OCI-LY7 (cell line): ENCODE data around the gene NTNG2. TPM values are rescaled to one million over a fixed set of nuclear protein-coding genes. Genes with fewer than 3 reads are reported as not detected.

Source experiments
- BruUV-seq: library from RNA; stranded (reverse); fragments of 400-500 nt; replicated peaks from 2 replicates; lab custom pipeline; 2021; lab: Mats Ljungman, UMichigan
- CTCF ChIA-PET: fragments of 300-600 bp; sonication (Branson Sonifier 250); formaldehyde crosslinking; loops from one replicate; lab custom pipeline; 2022; ENCODE audit warnings: antibody characterized with exemption; ENCODE audit not compliant: unreplicated experiment; lab: Charles Lee
- POLR2A ChIA-PET: fragments of 300-600 bp; sonication (Branson Sonifier 250); formaldehyde crosslinking; loops from one replicate; lab custom pipeline; 2022; ENCODE audit warnings: antibody characterized with exemption; lab: Charles Lee
- DNase-seq: peaks from one replicate; pipeline ENCODE4 v3.0.0-alpha.2; 2015; ENCODE audit warnings: low spot score
- H2AFZ ChIP-seq: fragments of 200-600 bp; sonication (generic), shearing (Covaris generic); 2 replicates; pipeline ENCODE4 v1.6.1; 2014; ENCODE audit warnings: mild to moderate bottlenecking, antibody characterized with exemption, low read length, moderate library complexity
- H3K27ac ChIP-seq: fragments of 200-600 bp; sonication (generic); 2 replicates; pipeline ENCODE4 v1.5.1; 2014; ENCODE audit warnings: mixed run types, low read depth, mild to moderate bottlenecking, moderate library complexity, low read length, inconsistent platforms; ENCODE audit not compliant: poor library complexity, severe bottlenecking
- H3K36me3 ChIP-seq: fragments of 200-600 bp; sonication (generic); 2 replicates; pipeline ENCODE4 v1.6.1; 2014; ENCODE audit warnings: mild to moderate bottlenecking, antibody characterized with exemption, low read length, moderate library complexity, mixed read lengths; ENCODE audit not compliant: insufficient read depth
- H3K4me1 ChIP-seq: fragments of 200-600 bp; sonication (generic); 2 replicates; pipeline ENCODE4 v1.5.1; 2014; ENCODE audit warnings: mild to moderate bottlenecking, low read length; ENCODE audit not compliant: insufficient read depth, poor library complexity, severe bottlenecking
- H3K4me2 ChIP-seq: fragments of 200-600 bp; sonication (generic); 2 replicates; pipeline ENCODE4 v1.6.1; 2014; ENCODE audit warnings: mild to moderate bottlenecking, low read length
- H3K4me3 ChIP-seq: fragments of 200-600 bp; sonication (generic); 2 replicates; pipeline ENCODE4 v1.5.1; 2014; ENCODE audit warnings: mild to moderate bottlenecking, low read depth, low read length; ENCODE audit not compliant: poor library complexity, severe bottlenecking
- H3K79me2 ChIP-seq: fragments of 200-600 bp; sonication (generic); 2 replicates; pipeline ENCODE4 v1.6.1; 2016; ENCODE audit warnings: low read depth, mild to moderate bottlenecking, low read length, moderate library complexity, mixed read lengths; ENCODE audit not compliant: insufficient read depth
- H3K9me2 ChIP-seq: fragments of 200-600 bp; sonication (generic); 2 replicates; pipeline ENCODE4 v1.6.1; 2016; ENCODE audit warnings: mild to moderate bottlenecking, low read length, mixed read lengths; ENCODE audit not compliant: insufficient read depth
- H3K9me3 ChIP-seq: fragments of 200-600 bp; sonication (generic); 2 replicates; pipeline ENCODE4 v1.6.1; 2014; ENCODE audit warnings: mild to moderate bottlenecking, mixed run types, low read length, mixed read lengths
- H4K20me1 ChIP-seq: fragments of 200-600 bp; sonication (generic); 2 replicates; pipeline ENCODE4 v1.6.1; 2014; ENCODE audit warnings: mild to moderate bottlenecking, antibody characterized with exemption, low read length, moderate library complexity, mixed read lengths; ENCODE audit not compliant: insufficient read depth
- EZH2phosphoT487 ChIP-seq: fragments of 200-600 bp; sonication (generic); IDR thresholded peaks from 2 replicates; pipeline ENCODE4 v1.6.1; 2018; ENCODE audit warnings: low read depth, borderline replicate concordance, mild to moderate bottlenecking, mixed run types, antibody characterized with exemption, low read length, moderate library complexity, mixed read lengths
- intact Hi-C: fragments of 100-400 bp; cut with micrococcal nuclease; formaldehyde crosslinking; loops from one replicate; pipeline ENCODE4 v1.10.0; 2022; ENCODE audit not compliant: unreplicated experiment
- total RNA-seq, 2 experiments: library from RNA; depleted of rRNA in 1 of 2; stranded (reverse); fragments of >200 nt in 1 of 2; shearing (Covaris generic) in 1 of 2; gene quantifications; 2 replicates each; pipeline ENCODE4 v1.2.3, GENCODE V29; 2014 to 2022
- TF ChIP-seq, protein P1 (sequence below): fragments of 200-600 bp; sonication (generic); conservative IDR thresholded peaks from 2 replicates; pipeline ENCODE4 v1.5.1; 2014; ENCODE audit warnings: mild to moderate bottlenecking, antibody characterized with exemption, low read length, moderate library complexity, mixed read lengths

The NTNG2 gene
- total RNA-seq, 2 experiments from 2014 or later: 3.2 to 7.5 TPM

DNA sequence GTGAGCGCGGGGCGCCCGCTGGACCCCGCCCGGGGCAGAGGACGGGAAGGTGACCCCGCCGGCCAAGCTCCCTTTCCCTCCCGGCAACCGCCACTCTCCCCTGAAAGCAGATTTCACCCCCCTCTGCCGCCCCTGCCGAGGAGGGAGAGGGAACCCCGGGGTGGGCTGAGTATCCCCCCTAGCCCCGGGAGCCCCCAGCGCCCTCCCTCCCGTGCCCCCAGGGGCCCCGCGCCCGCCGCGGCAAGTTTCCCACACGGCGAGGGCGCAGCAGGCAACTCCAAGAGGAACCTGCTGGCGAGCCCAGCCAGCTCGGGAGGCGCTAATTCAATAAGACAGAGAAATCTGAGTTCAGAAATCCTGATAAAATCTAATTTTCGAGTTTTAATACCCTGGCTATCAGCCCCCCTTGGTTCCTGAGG lies 1.6 kb downstream of the NTNG2 start:
- intact Hi-C loops: loop anchor here (10.0 kb wide), 1 partner anchor 399 kb away; no protein-coding TSS in a partner anchor
- Histone ChIP-seq H3K36me3 (no peaks in the 10 kb centered on the region), H3K4me2 (0 out of 2 replicates have a peak overlapping the region, but pooled peaks have one; percentile 62), H3K79me2 (no peaks in the 10 kb centered on the region), H3K9me2 (no peaks in the 10 kb centered on the region), H3K4me3 (no peak overlapping the region), H3K9me3 (no peaks in the 10 kb centered on the region), H3K4me1 (peaks cover 31% of the 10 kb centered on the region), H3K27ac (no peak overlapping the region), H2AFZ (no peak overlapping the region), H4K20me1 (no peaks in the 10 kb centered on the region)
- DNase-seq: no peak
- no peak for TF ChIP-seq EZH2phosphoT487
- TF ChIP-seq, protein P1, sequence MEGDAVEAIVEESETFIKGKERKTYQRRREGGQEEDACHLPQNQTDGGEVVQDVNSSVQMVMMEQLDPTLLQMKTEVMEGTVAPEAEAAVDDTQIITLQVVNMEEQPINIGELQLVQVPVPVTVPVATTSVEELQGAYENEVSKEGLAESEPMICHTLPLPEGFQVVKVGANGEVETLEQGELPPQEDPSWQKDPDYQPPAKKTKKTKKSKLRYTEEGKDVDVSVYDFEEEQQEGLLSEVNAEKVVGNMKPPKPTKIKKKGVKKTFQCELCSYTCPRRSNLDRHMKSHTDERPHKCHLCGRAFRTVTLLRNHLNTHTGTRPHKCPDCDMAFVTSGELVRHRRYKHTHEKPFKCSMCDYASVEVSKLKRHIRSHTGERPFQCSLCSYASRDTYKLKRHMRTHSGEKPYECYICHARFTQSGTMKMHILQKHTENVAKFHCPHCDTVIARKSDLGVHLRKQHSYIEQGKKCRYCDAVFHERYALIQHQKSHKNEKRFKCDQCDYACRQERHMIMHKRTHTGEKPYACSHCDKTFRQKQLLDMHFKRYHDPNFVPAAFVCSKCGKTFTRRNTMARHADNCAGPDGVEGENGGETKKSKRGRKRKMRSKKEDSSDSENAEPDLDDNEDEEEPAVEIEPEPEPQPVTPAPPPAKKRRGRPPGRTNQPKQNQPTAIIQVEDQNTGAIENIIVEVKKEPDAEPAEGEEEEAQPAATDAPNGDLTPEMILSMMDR: no peak
- BruUV-seq: no TSS peak
- CTCF ChIA-PET: no interaction called here
- POLR2A ChIA-PET: no interaction called here

DNA sequence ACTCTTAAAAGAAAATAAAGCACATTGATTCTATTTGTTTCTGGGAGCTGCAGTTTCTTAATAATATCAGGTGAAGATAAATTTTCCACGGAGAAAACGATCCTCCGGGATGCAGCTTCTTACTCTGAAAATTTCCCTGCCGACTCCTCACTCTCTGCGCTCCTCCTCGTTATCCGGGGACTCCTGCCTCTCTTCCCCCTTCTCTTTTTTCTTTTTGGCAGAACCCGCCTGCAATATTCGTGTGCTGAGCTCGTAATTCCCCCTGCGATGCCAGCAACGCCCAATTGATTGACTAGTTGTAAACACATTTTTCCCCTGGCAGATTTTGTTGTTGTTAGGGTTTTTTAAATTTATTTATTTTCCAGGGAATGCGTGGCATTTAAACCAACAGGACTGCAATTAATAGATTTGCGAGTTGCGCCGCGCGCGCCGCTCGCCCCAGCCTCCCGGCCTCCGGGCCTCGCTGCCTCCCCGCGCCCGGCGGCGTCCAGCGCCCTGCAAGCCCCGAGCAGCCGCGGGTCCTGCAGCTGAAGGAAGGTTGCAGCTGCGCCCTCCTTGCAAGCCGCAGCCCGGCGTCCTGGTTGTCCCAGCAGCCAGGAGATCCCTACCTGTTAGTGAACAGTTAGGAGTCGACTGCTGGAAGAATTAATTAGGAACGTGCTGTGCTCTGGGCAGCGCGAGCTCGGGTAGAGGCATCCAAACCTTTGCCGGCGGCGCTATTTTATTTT lies 2.2 kb downstream of the NTNG2 start:
- Histone ChIP-seq H3K9me3 (no peaks in the 10 kb centered on the region), H3K36me3 (no peaks in the 10 kb centered on the region), H2AFZ (no peak overlapping the region), H3K4me2 (no peak overlapping the region), H3K79me2 (no peaks in the 10 kb centered on the region), H4K20me1 (no peaks in the 10 kb centered on the region), H3K4me3 (no peak overlapping the region), H3K4me1 (peaks cover 26% of the 10 kb centered on the region), H3K9me2 (no peaks in the 10 kb centered on the region), H3K27ac (no peak overlapping the region)
- DNase-seq: no peak
- POLR2A ChIA-PET: no interaction called here
- BruUV-seq: no TSS peak
- no peak for TF ChIP-seq EZH2phosphoT487
- TF ChIP-seq, protein P1: no peak
- CTCF ChIA-PET: no interaction called here
- intact Hi-C loops: loop anchor here (10.0 kb wide), 1 partner anchor 399 kb away; no protein-coding TSS in a partner anchor
